ENCODE data around the gene CLK4. TPM values are rescaled to one million over a fixed set of nuclear protein-coding genes. Genes with fewer than 3 reads are reported as not detected.

The CLK4 gene
- total RNA-seq, 4 donors from 2014 or later: 11.4 to 36.7 (median 14.3) TPM

- H3K36me3 ChIP-seq: no peaks in the 10 kb centered on the region
- H3K4me1 ChIP-seq: no peaks in the 10 kb centered on the region
- H3K9me3 ChIP-seq: no peaks in the 10 kb centered on the region
- in situ Hi-C loops (cut with MboI; ENCODE audit: low sequenced_read_pairs in 4 of 4): no loop called here
- DNase-seq (no peak), ATAC-seq (no peak)
- no peak for TF ChIP-seq CTCF (IDR thresholded peaks at IDR 0.05 in 4 of 5, conservative IDR thresholded peaks at IDR 0.05 in 1 of 5)
- no peak for TF ChIP-seq POLR2A (IDR thresholded peaks at IDR 0.05)
- intact Hi-C loops (cut with DNase I; ENCODE audit: low total_unique reads): no loop called here
- H3K27ac ChIP-seq: no peak overlapping the region
- no peak overlapping the region for H3K4me3 ChIP-seq
- H3K27me3 ChIP-seq: peaks cover 10 to 13% (median 11%) of the 10 kb centered on the region in 3 donors
Measured at GRCh38 chr5:178581621-178582020, 45.2 kb downstream of the CLK4 start.

- intact Hi-C loops (cut with DNase I; ENCODE audit: low total_unique reads): no loop called here
- no peak for DNase-seq
- no peaks in the 10 kb centered on the region for H3K4me1 ChIP-seq
Measured at GRCh38 chr5:178580271-178580955, 46.4 kb downstream of the CLK4 start.

GRCh38 chr5:178577944-178578343, 48.9 kb downstream of the CLK4 start:
- in situ Hi-C loops (cut with MboI; ENCODE audit: low sequenced_read_pairs in 4 of 4): no loop called here
- no peak for ATAC-seq
- Histone ChIP-seq H3K27ac (no peak overlapping the region), H3K36me3 (no peaks in the 10 kb centered on the region), H3K9me3 (no peaks in the 10 kb centered on the region), H3K27me3 (peaks cover 21 to 25% (median 23%) of the 10 kb centered on the region in 3 donors), H3K4me1 (no peaks in the 10 kb centered on the region), H3K4me3 (no peak overlapping the region)
- intact Hi-C loops (cut with DNase I; ENCODE audit: low total_unique reads): no loop called here
- DNase-seq: no peak
- TF ChIP-seq POLR2A (IDR thresholded peaks at IDR 0.05) (no peak), CTCF (IDR thresholded peaks at IDR 0.05 in 4 of 5, conservative IDR thresholded peaks at IDR 0.05 in 1 of 5) (no peak)

More at GRCh38 chr5:178580271-178580955, 46.4 kb downstream of the CLK4 start:
- H3K9me3 ChIP-seq: no peaks in the 10 kb centered on the region
- H3K4me3 ChIP-seq: no peak overlapping the region
- TF ChIP-seq CTCF (IDR thresholded peaks at IDR 0.05 in 4 of 5, conservative IDR thresholded peaks at IDR 0.05 in 1 of 5): no peak
- no peak for TF ChIP-seq POLR2A (IDR thresholded peaks at IDR 0.05)
- no peak for ATAC-seq
- in situ Hi-C loops (cut with MboI; ENCODE audit: low sequenced_read_pairs in 4 of 4): no loop called here
- H3K27ac ChIP-seq: no peak overlapping the region
- H3K27me3 ChIP-seq: peaks cover 18 to 20% (median 19%) of the 10 kb centered on the region in 3 donors
- H3K36me3 ChIP-seq: no peaks in the 10 kb centered on the region

- Histone ChIP-seq H3K4me3 (peak overlapping the region in 1 of 4 donors; percentile 30), H3K36me3 (no peaks in the 10 kb centered on the region), H3K9me3 (no peaks in the 10 kb centered on the region), H3K4me1 (no peaks in the 10 kb centered on the region), H3K27me3 (peaks cover 21 to 25% (median 23%) of the 10 kb centered on the region in 3 donors), H3K27ac (peak overlapping the region in 1 of 4 donors; percentile 26)
- ATAC-seq (no peak), DNase-seq (no peak)
- in situ Hi-C loops (cut with MboI; ENCODE audit: low sequenced_read_pairs in 4 of 4): no loop called here
- no peak for TF ChIP-seq CTCF (IDR thresholded peaks at IDR 0.05 in 4 of 5, conservative IDR thresholded peaks at IDR 0.05 in 1 of 5)
- TF ChIP-seq POLR2A (IDR thresholded peaks at IDR 0.05): no peak
- intact Hi-C loops (cut with DNase I; ENCODE audit: low total_unique reads): no loop called here
Measured at GRCh38 chr5:178577376-178577839, 49.4 kb downstream of the CLK4 start.

Measured in gastrocnemius medialis (tissue), 4 donors.